HT1080 (cell line): Measurements from ENCODE around the gene TMEFF2. TPM values are rescaled to one million over a fixed set of nuclear protein-coding genes. Genes with fewer than 3 reads are reported as not detected.
A peak's percentile ranks its signal among the peaks of the same experiment; 100 is the strongest.
"Not testable (repeated sequence)": the region's sequence is repeated elsewhere in the genome, so short reads cannot be mapped to it uniquely, and the experiment has no call there.

Source experiments
- DNase-seq: peaks from one replicate; pipeline ENCODE4 v3.0.0-alpha.2; 2015; ENCODE audit warnings: low read depth
- total RNA-seq: library from RNA; depleted of rRNA; stranded (reverse); fragments of >200 nt; shearing (Covaris generic); gene quantifications from 2 replicates; pipeline ENCODE4 v1.2.3, GENCODE V29; 2014

The TMEFF2 gene
- total RNA-seq, 1 experiment from 2014 or later = 0.03 TPM

- no peak for DNase-seq
Observed at GRCh38 chr2:192184349-192184748, 10.4 kb downstream of the TMEFF2 start.

DNA sequence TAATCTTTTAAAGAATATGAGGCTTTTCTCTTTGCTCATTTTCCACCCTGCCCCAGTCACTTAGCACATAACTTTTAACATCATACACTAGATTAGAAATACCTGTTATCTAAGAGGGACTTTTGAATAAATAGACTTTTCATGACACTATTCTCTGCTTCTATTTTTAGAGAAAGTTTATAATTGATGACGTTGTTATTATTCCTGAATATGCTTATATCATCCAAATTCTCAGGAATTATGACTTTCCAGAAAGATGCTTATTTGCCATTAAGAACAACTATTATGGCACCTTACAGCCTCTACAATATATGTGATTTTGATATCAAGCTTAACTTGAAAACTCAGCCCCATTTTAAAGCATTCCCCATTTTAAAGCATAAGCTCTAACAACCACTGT is 11.4 kb downstream of the TMEFF2 start:
- DNase-seq = no peak

GRCh38 chr2:192166946-192167345 is 27.8 kb downstream of the TMEFF2 start:
- no peak for DNase-seq

- DNase-seq = no peak
Observed at GRCh38 chr2:192165842-192166241, 28.9 kb downstream of the TMEFF2 start.

DNA sequence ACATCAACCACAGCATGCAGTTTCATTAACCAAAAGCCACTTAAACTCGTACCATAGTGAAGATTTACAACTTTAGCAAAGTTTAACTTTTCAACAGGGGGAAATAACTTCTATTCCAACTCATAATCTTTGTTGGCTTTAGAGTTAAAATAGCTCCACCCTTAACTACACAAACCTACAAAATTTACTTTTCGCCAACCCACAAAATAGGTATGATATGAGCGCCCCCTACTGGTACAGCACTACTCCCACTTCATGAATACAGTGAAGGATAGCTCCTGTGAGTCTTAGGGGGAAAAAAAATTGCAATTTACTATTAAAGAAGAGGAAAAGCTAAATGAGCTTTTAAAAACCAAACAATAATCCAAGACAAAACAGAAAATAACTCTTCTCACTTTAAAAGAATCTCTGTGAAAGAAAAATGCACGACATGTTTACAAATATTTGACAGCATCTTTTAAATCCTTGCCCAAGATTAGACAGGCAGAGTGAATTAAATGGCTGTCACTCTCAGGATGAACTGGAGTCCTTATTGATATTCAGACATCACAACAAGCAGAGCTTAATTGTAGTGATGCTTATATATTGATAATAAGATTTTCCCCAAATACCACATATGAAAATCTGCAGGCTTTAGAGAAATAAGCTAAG is 32.2 kb downstream of the TMEFF2 start:
- DNase-seq = peak; percentile 60

GRCh38 chr2:192161656-192162290 is 33.0 kb downstream of the TMEFF2 start:
- no peak for DNase-seq

DNA sequence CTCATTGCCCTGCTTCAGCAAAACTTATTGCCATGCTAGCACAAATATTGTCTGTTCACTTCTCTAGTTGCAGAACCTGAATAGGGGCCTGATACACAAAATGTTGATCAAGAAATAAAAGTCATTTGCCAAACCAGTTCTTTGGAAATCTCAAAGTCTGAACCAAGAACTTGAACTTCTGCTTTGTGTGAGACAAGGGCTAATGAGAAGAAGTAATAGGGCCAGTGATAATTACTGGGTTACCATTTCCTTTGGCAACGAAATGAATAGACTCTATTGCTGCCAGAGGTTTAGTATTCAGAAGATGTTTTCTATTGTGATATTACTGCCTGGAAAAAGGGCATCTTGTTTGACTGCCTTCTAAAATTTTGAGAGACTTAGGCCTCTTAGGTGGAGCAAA is 35.0 kb downstream of the TMEFF2 start:
- no peak for DNase-seq

- DNase-seq = no peak
Observed at GRCh38 chr2:192159208-192159607, 35.5 kb downstream of the TMEFF2 start.

DNA sequence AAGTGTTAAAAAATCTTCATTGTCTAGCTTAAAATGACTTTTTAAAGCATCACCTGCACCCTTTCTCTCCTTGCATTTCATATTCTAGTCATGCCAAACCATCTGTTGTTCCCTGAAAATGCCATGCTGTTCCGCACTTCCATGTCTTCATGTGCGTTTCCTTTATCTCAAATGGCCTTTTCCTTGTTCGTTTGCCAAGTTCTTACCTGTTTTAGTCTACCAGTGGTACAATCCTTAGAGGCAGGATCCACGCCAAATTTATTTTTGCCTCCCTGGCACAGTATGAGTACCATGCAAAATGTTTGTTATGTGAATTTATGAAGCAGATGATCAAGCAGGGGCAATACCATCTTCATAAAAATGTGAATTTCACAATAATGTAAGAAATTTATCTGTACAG is 37.0 kb downstream of the TMEFF2 start:
- no peak for DNase-seq

DNA sequence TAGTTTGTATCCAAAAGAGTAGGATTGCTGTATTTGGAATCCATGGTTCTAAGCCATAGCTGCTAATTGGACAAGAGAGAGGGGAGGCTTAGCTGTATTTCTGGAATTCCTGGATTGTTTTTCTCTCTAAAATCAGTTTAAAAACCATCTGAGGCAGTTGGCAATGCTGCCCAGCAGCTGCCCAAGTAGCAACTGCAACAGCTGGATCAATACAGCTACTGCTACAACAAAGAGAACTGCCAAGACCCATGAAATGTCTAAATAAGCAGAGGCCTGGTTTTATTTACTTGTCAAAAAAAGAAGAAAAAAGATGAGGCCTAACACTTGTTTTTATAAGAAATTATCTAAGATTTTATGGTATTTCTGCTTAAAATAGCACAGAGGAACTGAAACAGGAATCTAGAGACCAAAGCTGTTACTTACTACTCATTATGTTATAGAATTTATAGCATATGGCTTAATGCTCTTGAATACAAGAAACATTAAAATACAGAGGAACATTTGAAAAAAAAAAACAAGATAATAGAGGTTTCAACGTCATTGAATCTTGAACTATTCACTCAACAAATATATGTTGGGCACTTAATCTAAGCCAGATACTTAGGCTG is 39.1 kb downstream of the TMEFF2 start:
- no peak for DNase-seq

- DNase-seq = no peak
Observed at GRCh38 chr2:192153561-192153960, 41.2 kb downstream of the TMEFF2 start.

GRCh38 chr2:192151853-192152252 is 42.9 kb downstream of the TMEFF2 start:
- DNase-seq = peak; percentile 94

DNA sequence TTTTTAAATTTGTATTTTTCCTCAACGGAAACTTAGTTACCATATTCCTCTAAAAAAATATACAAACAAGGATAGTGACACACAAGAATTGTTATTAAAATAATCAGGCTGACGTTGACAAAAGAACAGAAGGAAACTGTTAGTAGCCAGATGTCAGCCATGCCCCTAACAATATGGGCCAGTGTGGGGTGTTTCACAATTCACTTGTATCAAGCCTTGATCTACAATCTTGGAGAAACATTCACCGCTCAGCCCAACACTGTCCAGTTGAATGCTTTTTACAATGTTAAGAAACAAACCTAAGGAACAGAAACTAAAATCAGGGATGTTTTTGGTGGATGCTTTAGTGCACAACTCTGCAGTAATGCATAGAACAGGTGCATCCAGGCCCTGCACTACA is 44.6 kb downstream of the TMEFF2 start:
- DNase-seq = no peak

- peak; percentile 4 for DNase-seq
Observed at GRCh38 chr2:192148620-192149321, 46.0 kb downstream of the TMEFF2 start.

GRCh38 chr2:192148241-192148619 is 46.5 kb downstream of the TMEFF2 start:
- no peak for DNase-seq

DNA sequence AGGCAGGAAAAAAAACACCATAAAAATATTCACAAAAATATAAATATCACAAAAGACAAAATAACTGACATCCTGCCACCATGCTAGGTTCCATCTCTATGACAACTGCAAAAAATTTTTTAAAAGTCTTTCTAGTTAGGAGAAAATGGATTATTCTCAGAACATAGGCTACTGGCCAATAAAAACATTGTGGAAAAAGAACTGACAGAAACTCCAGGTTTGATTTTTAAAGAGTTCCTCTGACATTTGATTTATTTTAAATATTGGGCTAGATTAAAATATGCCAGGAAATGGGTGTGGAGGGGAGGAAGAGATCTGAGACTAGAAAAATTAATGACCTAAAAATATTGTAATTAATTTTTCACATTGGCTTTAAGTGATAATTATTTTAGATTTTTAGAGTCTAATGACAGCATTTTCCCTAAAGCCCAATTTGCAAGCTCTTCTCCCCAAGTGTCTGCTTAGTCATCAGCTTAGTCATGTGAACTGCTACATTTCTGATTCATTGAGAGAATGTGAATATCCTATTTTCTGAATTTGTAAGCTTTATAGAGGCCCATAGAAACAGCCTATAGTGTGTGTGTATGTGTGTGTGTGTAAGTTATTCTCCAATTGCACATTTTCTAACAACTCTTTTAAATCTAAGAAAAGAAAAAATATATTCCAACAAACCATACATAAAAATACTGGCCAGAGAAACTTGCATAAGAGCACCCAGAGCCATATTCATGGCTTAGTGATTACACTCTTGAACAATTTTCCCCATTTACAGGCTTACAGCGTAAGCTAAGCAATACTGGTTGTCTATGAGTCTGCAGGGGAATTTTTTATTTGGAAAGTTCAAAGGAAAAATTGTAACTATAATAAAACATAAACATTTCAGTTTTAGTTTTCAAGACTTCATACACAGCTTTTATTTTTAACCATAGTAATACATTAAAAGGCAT is 48.4 kb downstream of the TMEFF2 start:
- peak; percentile 75 for DNase-seq

DNA sequence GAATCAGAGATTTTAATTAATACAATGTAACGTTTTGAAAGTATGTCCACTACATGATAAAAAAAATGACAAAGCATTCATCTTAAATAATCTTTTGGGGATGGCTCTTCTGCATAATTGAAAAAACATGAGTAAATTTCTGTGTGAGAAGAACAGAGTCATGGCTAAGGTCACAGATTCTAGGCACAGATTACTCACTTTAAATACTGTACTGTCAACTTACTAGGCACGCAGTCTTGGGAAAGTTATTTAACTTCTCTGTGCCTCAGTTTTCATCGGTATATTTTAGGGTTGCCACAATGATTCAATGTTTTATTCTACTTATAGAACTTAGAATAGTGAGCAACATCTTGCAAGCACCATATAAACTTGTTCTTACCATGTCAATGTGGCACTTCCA is 49.2 kb downstream of the TMEFF2 start:
- DNase-seq = no peak

- DNase-seq = no peak
Observed at GRCh38 chr2:192140236-192140839, 54.4 kb downstream of the TMEFF2 start.

DNA sequence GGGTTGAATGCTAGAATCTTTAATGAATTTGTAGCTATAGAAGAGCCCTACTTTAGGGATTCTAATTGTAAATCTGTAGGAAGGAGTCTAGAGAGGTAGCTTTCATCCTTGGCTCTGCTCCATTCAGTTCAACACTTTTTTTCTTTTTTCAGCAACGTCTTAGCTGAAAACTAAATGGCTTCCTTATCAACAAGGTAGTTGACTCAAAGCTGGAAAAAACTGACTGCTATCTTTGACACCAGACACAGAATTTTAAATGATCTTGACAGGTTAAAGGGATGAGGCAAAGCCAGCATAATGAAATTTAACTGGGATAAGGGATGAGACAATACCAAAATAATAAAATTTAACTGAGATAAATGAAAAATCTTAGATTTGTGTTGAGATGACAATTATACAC is 54.9 kb downstream of the TMEFF2 start:
- DNase-seq = no peak

- peak; percentile 22 for DNase-seq
Observed at GRCh38 chr2:192137451-192137850, 57.3 kb downstream of the TMEFF2 start.

DNA sequence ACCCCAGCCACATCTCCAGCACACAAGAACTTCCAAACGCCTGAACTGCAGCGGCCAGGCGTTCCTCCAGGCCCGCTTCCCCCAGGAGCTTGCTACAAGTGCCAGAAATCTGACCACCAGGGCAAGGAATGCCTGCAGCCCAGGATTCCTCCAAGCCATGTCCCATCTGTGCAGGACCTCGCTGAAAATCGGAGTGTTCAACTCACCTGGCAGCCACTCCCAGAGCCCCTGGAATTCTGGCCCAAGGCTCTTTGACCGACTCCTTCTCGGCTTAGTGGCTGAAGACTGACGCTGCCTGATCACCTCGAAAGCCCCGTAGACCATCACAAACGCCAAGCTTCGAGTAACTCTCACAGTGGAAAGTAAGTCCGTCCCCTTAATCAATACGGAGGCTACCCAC is 62.1 kb downstream of the TMEFF2 start:
- not testable (repeated sequence) for DNase-seq
